PC-3 (cell line): ENCODE measurements around the gene TBC1D21.

ENCODE experiments used
- CTCF ChIP-seq: fragments of 300-600 bp; sonication (generic); conservative IDR thresholded peaks from 2 replicates; pipeline ENCODE4 v1.5.1; 2017; ENCODE audit warnings: antibody characterized with exemption, low read depth, mild to moderate bottlenecking, low read length
- EZH2 ChIP-seq: fragments of 300-600 bp; sonication (generic); IDR thresholded peaks from one replicate; pipeline ENCODE4 v1.6.1; 2017; ENCODE audit warnings: antibody characterized with exemption, mild to moderate bottlenecking, low read length; ENCODE audit not compliant: unreplicated experiment
- EZH2phosphoT487 ChIP-seq: fragments of 300-600 bp; sonication (generic); IDR thresholded peaks from 2 replicates; pipeline ENCODE4 v1.6.1; 2018; ENCODE audit warnings: mild to moderate bottlenecking, antibody characterized with exemption, low read length, borderline replicate concordance

DNA sequence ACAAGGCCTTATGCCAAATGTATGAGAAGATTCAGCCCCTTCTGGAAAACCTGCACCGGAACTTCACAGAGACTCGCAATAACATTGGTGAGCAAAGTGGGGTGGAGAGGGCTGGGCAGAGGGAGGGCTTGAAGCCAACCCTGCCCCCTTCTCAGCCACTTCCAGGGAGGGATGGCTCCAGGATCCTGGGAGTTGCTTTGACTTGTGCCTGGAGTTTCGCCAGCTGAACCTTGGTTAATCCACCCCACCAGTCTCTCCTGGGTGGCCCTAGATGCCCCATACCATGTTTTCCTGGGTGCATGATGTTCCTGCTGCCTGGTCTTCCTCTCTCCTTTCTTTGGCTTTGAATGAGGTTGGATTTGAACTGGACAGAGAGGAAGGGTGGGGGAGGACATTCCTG lies 10.8 kb downstream of the TBC1D21 start:
- TF ChIP-seq CTCF (no peak), EZH2phosphoT487 (no peak), EZH2 (no peak)
